ENCODE data around the gene FAM9B. TPM values are rescaled to one million over a fixed set of nuclear protein-coding genes. Genes with fewer than 3 reads are reported as not detected.

Gene FAM9B
- under 1 TPM in 4 of 10 donors, not detected in 6; 0.07 to 0.56 (median 0.13) TPM for polyA plus RNA-seq (ENCODE audit: insufficient read length in 10 of 10)
- long read RNA-seq, donor 1: 0 reads
- long read RNA-seq, donor 2: 0 reads
- long read RNA-seq, donor 3: 0 reads
- long read RNA-seq, donor 4: 0 reads
- long read RNA-seq, donor 5: 0 reads
- long read RNA-seq, donor 6: 0 reads
- long read RNA-seq, donor 7: 0 reads
- long read RNA-seq, donor 8: 0 reads
- long read RNA-seq, donor 9: 0 reads

- no peak for DNase-seq
Measured at GRCh38 chrX:9033989-9034388, at the start of gene FAM9B. Gene FAM9B, minus strand, starts transcription at chrX:9034127. Its CDS starts 1,141 bp downstream, at chrX:9032986.

GRCh38 chrX:9081271-9081670 lies 47.3 kb upstream of the FAM9B start:
- DNase-seq: no peak

- no peak for DNase-seq
Measured at GRCh38 chrX:9074326-9074725, 40.4 kb upstream of the FAM9B start.

- DNase-seq: peak in 2 of 3 donors; percentile 3 to 25
Measured at GRCh38 chrX:9072281-9072680, 38.4 kb upstream of the FAM9B start.

- DNase-seq: no peak
Measured at GRCh38 chrX:9071031-9071650, 37.2 kb upstream of the FAM9B start.

- no peak for DNase-seq
Measured at GRCh38 chrX:9069573-9069972, 35.6 kb upstream of the FAM9B start.

- DNase-seq: no peak
Measured at GRCh38 chrX:9064694-9065093, 30.8 kb upstream of the FAM9B start.

GRCh38 chrX:9062641-9063040 lies 28.7 kb upstream of the FAM9B start:
- no peak for DNase-seq

GRCh38 chrX:9055354-9055753 lies 21.4 kb upstream of the FAM9B start:
- DNase-seq: no peak

GRCh38 chrX:9052081-9052480 lies 18.2 kb upstream of the FAM9B start:
- no peak for DNase-seq

- DNase-seq: no peak
Measured at GRCh38 chrX:9050331-9050730, 16.4 kb upstream of the FAM9B start.

GRCh38 chrX:9048801-9049200 lies 14.9 kb upstream of the FAM9B start:
- no peak for DNase-seq

GRCh38 chrX:9038244-9038643 lies 4.3 kb upstream of the FAM9B start:
- DNase-seq: no peak

GRCh38 chrX:9037296-9037695 lies 3.4 kb upstream of the FAM9B start:
- DNase-seq: no peak

- DNase-seq: no peak
Measured at GRCh38 chrX:9033586-9033985, 341 bp downstream of the FAM9B start.

GRCh38 chrX:9033179-9033578 lies 748 bp downstream of the FAM9B start:
- no peak for DNase-seq

- DNase-seq: no peak
Measured at GRCh38 chrX:9023293-9023692, 10.6 kb downstream of the FAM9B start.

GRCh38 chrX:9019151-9019550 lies 14.8 kb downstream of the FAM9B start:
- DNase-seq: no peak

- DNase-seq: peak in 1 of 3 donors; percentile 7
Measured at GRCh38 chrX:9018332-9018731, 15.6 kb downstream of the FAM9B start.

GRCh38 chrX:9003041-9003440 lies 30.9 kb downstream of the FAM9B start:
- DNase-seq: no peak

- DNase-seq: peak; percentile 15 to 52 (median 23)
Measured at GRCh38 chrX:8988446-8988845, 45.5 kb downstream of the FAM9B start.

GRCh38 chrX:8987672-8988250 lies 46.2 kb downstream of the FAM9B start:
- DNase-seq: no peak

- no peak for DNase-seq
Measured at GRCh38 chrX:8984231-8984630, 49.7 kb downstream of the FAM9B start.

GRCh38 chrX:8981723-8982122 lies 52.2 kb downstream of the FAM9B start:
- DNase-seq: no peak
